Stimulated activated CD4-positive, alpha-beta T cell treated with anti-CD3 and anti-CD28 coated beads, Interleukin-12 subunit alpha, Interleukin-12 subunit beta, amount 100 ng/mL, for 4 hours (primary cell): ENCODE data around the gene SPATA2.

ENCODE experiments used
- DNase-seq: peaks from one replicate; pipeline ENCODE4 v3.0.0-alpha.2; 2020

SPATA2 gene

DNA sequence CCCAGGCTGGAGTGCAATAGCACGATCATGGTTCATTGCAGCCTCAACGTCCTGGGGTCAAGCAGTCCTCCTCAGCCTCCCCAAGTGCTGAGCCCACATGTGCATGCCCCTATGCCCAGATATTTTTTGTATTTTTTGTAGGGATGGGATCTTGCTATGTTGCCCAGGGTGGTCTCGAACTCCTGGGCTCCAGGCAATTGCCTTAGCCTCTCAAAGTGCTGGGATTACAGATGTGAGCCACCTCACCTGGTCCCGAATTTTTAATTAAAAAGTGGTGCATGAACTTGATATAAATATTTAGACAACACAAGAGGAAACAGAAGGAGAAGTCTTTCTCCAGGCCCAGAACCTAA lies 13.8 kb upstream of the SPATA2 start:
- no peak for DNase-seq

- DNase-seq, result peak; percentile 72
Measured at GRCh38 chr20:49928411-49929141, 13.2 kb upstream of the SPATA2 start.

DNA sequence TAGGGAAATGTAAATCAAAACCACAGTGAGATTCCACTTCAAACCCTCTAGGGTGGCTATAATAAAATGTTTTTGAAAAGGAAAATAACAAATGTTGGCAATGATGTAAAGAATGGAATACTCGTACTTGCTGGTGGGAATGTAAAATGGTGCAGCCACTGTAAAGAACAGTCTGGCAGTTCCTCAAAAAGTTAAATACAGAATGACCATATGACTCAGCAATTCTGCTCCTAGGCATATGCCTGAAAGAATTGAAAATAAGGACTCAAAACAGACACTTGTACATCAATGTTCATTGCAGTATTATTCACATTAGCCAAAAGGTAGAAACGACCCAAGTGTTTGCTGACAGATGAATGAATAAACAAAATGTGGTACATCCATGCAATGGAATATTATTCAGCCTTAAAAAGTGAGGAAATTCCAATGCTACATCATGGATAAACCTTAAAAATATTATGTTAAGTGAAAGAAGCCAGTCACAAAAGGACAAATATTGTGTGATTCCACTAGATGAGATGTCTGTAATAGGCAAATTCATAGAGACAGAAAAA lies 10.6 kb upstream of the SPATA2 start:
- no peak for DNase-seq

GRCh38 chr20:49924247-49924646 lies 8.9 kb upstream of the SPATA2 start:
- DNase-seq, result no peak

GRCh38 chr20:49919461-49919860 lies 4.1 kb upstream of the SPATA2 start:
- DNase-seq, result no peak

DNA sequence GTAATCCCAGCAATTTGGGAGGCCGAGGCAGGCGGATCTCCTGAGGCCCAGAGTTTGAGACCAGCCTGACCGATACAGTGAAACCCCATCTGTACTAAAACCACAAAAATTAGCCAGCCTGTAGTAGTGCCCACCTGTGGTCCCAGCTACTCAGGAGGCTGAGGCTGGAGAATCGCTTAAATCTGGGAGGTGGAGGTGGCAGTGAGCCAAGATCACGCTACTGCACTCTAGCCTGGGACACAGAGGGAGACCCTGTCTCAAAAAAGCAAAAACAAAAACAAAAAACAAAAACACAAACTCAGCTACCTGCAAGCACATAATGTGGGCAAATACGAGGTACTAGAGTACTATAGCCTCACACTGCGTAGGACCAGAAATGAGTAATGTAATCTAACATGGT lies 3.7 kb upstream of the SPATA2 start:
- no peak for DNase-seq

DNA sequence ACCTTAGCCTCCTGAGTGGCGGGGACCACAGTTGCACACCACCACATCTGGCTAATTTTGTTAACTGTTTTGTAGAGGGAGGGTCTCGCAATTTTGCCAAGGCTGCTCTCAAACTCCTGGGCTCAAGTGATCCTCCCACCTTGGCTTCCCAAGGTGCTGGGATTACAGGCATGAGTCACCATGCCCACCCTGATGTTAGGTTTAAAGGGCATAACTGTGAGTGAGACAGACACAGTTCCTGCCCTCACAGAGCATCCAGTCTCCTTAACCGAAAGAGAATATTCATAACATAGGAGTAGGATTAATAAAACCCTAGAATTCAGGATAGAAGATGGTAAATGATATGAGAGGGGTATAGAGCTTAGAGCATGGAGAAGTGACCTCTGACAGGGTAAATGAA lies 3.1 kb upstream of the SPATA2 start:
- DNase-seq, result no peak

DNA sequence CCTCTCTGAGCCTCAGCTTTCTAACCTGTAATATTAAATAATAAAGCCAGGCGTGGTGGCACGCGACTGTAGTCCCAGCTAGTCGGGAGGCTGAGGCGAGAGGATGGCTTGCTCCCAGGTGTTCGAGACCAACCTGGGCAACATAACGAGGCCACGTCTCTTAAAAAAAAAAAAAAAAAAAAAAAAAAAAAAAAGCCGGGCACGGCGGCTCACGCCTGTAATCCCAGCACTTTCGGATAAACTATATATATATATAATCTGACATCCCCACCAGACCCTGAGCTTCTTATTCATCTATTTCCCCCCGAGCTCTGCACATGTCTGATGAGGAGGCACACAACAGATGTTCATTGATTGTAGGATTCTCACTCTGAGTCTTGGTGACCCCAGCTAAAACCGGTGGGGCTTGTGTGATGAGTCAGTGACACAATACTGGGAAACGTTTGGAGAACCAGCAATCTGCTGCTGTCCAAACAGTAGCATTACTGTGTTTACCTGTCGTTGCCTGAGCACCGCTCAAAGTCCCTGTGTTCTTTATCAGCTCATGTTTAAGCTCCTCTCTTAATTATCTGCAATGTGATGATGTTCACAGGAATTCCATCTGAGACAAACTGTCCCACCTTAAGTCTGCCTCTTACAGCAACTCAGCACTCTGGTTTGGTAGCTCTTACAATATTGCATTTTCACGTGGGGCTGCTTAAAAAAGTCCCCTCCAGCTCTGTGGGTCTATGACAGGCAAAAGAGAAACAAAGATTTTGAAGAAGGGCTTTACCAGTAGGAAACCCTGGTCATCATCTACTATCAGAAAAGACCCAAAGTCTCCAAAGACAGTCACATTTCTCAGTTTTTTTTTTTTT lies 1.0 kb upstream of the SPATA2 start:
- DNase-seq, result no peak

DNA sequence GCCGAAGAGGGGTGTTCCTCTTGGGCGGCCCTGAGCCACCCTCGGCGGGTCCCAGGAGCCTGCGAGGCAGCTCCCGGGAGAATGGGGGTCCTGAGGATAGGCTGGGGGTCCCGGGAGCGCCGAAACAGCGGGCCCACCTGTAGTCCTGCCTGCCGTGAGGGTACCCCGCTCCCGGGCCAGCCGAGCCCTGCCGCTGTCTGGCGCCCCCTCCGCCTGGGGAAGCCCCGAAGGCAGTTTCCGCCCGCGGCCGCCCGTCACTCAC lies 280 bp downstream of the SPATA2 start:
- DNase-seq, result no peak

- DNase-seq, result no peak
Measured at GRCh38 chr20:49914310-49915117, 815 bp downstream of the SPATA2 start.

- DNase-seq, result no peak
Measured at GRCh38 chr20:49913399-49914047, 1.8 kb downstream of the SPATA2 start.

GRCh38 chr20:49910340-49910706 lies 5.0 kb downstream of the SPATA2 start:
- no peak for DNase-seq

GRCh38 chr20:49909499-49910339 lies 5.6 kb downstream of the SPATA2 start:
- no peak for DNase-seq

DNA sequence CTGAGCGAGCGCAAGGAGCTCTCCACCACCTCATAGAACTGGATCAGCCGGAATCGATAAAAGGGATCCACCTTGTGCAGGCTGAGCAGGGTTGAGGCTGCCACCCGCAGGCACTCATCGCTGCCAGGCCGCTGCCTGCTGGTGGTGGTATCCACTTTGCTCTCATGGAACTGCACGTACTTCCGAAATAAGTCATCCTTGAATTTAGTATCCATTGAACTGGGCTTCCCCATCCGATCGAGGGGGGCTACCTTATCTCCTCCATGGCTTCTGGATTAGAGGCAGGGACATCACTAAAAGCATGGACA lies 7.1 kb downstream of the SPATA2 start:
- no peak for DNase-seq

DNA sequence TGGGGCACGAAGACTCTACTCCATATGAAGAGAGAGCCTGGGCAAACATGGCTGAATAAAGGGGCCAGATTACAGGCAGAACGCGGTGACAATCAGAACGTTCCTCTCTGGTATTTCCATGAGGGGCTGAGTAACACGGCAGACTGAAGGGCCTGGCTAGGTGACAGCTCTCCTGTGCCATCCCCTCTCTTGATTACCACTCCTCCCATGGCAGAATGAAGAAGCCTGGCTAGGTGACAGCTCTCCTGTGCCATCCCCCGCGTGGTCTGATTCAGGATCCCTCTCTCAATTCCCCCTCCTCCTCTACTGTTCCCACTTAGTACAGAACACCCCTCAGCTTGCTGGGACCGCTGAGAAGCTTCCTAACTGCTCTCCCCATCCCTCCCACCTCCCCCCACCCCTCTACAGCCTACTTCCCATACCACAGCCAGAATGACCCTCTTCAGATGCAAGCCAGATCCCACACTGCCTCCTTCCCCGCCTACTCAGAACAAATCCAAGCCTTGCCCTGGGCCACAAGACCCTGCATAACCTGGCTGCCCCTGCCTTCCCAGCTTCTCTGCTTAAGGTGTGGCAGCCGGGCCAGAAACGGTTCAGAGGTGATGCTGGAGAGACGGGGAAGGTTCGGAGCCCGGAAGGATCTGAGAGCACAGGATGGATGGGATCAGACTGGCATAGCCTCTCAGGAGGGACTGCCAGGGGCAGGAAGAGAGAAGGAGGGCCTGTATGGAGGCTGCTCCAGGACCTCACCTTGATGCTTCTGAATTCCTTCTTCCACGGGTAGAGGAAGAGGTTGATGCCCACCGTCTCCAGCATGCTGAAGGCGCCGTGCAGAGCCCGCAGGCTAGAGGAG lies 7.7 kb downstream of the SPATA2 start:
- DNase-seq, result no peak

GRCh38 chr20:49906615-49907154 lies 8.6 kb downstream of the SPATA2 start:
- DNase-seq, result no peak

DNA sequence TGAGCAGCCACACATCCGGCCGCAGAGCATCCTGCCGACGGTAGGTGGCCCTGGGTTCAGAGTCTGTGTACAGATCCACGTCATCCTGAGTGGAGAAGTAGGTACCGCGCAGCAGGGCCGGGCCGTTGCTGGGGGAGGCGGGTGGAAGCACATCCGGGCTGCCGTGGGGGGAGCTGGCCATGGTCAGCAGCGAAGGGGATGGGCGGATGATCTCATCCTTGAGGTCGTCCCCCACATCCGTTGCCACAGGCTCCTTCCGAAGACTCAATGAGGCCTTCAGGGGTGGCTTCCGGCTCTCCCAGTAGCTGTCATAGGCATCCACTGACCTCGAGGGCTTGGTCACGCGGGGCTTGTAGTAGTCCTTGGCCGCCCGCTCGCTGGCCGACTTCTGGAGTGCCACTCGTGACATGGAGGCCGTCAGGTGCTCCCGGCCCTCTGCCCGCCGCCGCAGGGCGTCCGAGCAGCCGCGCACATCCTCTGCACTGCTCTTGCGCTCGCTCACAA lies 9.2 kb downstream of the SPATA2 start:
- no peak for DNase-seq

GRCh38 chr20:49905415-49906091 lies 9.8 kb downstream of the SPATA2 start:
- no peak for DNase-seq

DNA sequence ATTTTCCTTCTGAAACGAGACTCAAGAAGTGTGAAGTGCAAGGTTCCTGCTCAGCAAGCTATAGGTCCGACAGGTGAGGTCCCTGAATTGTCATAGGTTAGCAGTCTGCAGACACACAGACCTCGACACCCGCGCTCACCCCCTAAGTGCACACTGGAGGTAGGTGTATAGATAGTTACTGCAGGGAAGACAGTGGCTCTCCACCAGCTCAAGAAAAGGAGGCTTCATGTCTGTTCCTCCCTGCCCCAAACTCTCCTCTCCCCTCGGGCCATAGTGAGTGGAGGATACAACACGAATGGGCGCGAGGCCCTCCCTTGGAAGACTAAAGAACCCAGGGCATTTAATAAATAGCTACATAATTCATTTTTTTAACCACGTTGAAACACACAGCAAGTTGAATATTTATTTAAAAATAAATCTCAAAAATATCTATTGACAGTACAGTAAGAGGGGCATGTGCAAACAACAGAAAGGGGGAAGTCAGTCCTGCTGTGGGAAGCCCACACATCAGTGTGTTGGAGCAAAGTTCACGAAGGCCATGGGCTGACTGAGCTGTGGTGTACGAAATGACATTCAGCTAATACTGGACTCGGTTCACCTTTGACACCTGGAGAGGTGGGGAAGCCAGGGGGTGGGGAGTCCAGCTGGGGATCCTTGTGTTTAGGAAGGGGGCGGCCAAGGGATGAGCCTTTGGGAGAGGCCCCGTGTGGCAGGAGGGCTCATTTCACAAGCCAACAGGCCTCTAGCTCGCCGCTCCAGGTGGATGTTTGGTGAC lies 10.7 kb downstream of the SPATA2 start:
- DNase-seq, result no peak
